Fibroblast of lung (primary cell): ENCODE results near the gene TSPAN31. TPM values are rescaled to one million over a fixed set of nuclear protein-coding genes. Genes with fewer than 3 reads are reported as not detected.

Experiments used
- DNase-seq, 2 donors: peaks; one replicate each; pipeline versions ENCODE4 v3.0.0 to v3.0.0-alpha.2; 2010; ENCODE audit warnings: low read depth in 2 of 2
- H2AFZ ChIP-seq: 2 replicates; pipeline ENCODE4 v1.5.1; 2012; ENCODE audit warnings: low read length, control low read depth, inconsistent platforms
- H3K27ac ChIP-seq: 2 replicates; pipeline ENCODE4 v1.5.1; 2011; ENCODE audit warnings: low read length, control low read depth; ENCODE audit not compliant: insufficient read depth
- H3K27me3 ChIP-seq: 2 replicates; pipeline ENCODE4 v1.5.1; 2011; ENCODE audit warnings: mild to moderate bottlenecking, low read length; ENCODE audit not compliant: control insufficient read depth, insufficient read depth
- H3K36me3 ChIP-seq: 2 replicates; pipeline ENCODE4 v1.5.1; 2011; ENCODE audit warnings: low read length; ENCODE audit not compliant: control insufficient read depth, insufficient read depth
- H3K4me1 ChIP-seq: 2 replicates; pipeline ENCODE4 v1.5.1; 2011; ENCODE audit warnings: low read length; ENCODE audit not compliant: control insufficient read depth, insufficient read depth; ENCODE audit errors: extremely low read depth
- H3K4me2 ChIP-seq: 2 replicates; pipeline ENCODE4 v1.5.1; 2011; ENCODE audit warnings: low read length, control low read depth; ENCODE audit not compliant: insufficient read depth; ENCODE audit errors: extremely low read depth
- H3K4me3 ChIP-seq, 4 experiments: fragments of 200-600 bp in 1 of 4; sonication (generic) in 1 of 4; replicated peaks in 1 of 4; 2 replicates each; pipeline ENCODE4 v1.5.1; 2011 to 2016; ENCODE audit warnings: low read length in 4 of 4, low read depth in 3 of 4, mild to moderate bottlenecking in 3 of 4, control low read depth in 2 of 4, inconsistent platforms in 1 of 4, mixed read lengths in 1 of 4; ENCODE audit not compliant: insufficient read depth in 1 of 4; ENCODE audit errors: control extremely low read depth in 1 of 4
- H3K79me2 ChIP-seq: 2 replicates; pipeline ENCODE4 v1.5.1; 2012; ENCODE audit warnings: mild to moderate bottlenecking, low read length, inconsistent platforms; ENCODE audit not compliant: control insufficient read depth, insufficient read depth
- H3K9ac ChIP-seq: 2 replicates; pipeline ENCODE4 v1.5.1; 2011; ENCODE audit warnings: mild to moderate bottlenecking, low read length, control low read depth; ENCODE audit not compliant: insufficient read depth
- H3K9me3 ChIP-seq: 2 replicates; pipeline ENCODE4 v1.5.1; 2012; ENCODE audit warnings: low read depth, low read length; ENCODE audit not compliant: control insufficient read depth, insufficient read depth
- H4K20me1 ChIP-seq: 2 replicates; pipeline ENCODE4 v1.5.1; 2011; ENCODE audit warnings: low read length; ENCODE audit not compliant: control insufficient read depth, insufficient read depth; ENCODE audit errors: extremely low read depth
- CTCF ChIP-seq, 2 donors: IDR thresholded peaks in 1 of 2; conservative IDR thresholded peaks in 1 of 2; 1 replicate in 1 of 2; 2 replicates in 1 of 2; pipeline ENCODE4 v1.5.1; 2011 to 2012; ENCODE audit warnings: low read length in 2 of 2, control low read depth in 1 of 2, inconsistent platforms in 1 of 2, low read depth in 1 of 2, mild to moderate bottlenecking in 1 of 2
- EZH2 ChIP-seq: IDR thresholded peaks from 2 replicates; pipeline ENCODE4 v1.5.1; 2012; ENCODE audit warnings: low read length, control low read depth, mild to moderate bottlenecking; ENCODE audit errors: missing control alignments
- polyA plus RNA-seq, 2 donors: library from polyadenylated mRNA; depleted of rRNA in 1 of 2; stranded (reverse) in 1 of 2; unstranded in 1 of 2; fragments of >200 nt; gene quantifications; 2 replicates each; pipeline ENCODE4 v1.2.1, GENCODE V29; 2011 to 2012; ENCODE audit warnings: missing spikeins in 1 of 2
- total RNA-seq: library from RNA; depleted of rRNA; stranded (reverse); fragments of >200 nt; gene quantifications from 2 replicates; pipeline ENCODE4 v1.2.1, GENCODE V29; 2014

The TSPAN31 gene
- total and polyA plus RNA-seq, 2 donors (not counting 1 experiment from before 2014, with no cell fraction given): 53.6 to 99.6 TPM

DNA sequence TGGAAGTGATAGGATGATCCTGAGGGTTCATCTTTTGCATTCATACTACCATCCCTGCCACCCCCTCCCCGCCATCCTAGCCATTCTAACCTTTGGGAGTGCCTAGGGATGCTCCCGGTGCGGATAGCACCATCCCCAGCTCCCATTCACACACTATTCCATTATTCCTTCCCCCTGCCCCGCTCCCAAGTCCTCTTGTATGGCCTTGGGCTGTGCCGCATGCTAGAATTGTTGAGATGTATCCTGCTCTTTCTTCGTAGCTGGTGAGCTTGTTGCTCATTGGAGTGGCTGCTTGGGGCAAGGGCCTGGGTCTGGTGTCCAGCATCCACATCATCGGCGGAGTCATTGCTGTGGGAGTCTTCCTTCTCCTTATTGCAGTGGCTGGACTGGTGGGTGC lies 644 bp downstream of the TSPAN31 start:
- Histone ChIP-seq H2AFZ (peak overlapping the region; percentile 20), H3K4me3 (peak overlapping the region; percentile 66 to 99 (median 88)), H3K4me1 (peaks cover 2% of the 10 kb centered on the region), H3K9ac (peak overlapping the region; percentile 94), H3K9me3 (no peaks in the 10 kb centered on the region), H3K4me2 (peak overlapping the region; percentile 99), H3K36me3 (peaks cover 12% of the 10 kb centered on the region), H4K20me1 (no peaks in the 10 kb centered on the region), H3K27ac (peak overlapping the region; percentile 99), H3K79me2 (peaks cover 11% of the 10 kb centered on the region), H3K27me3 (peaks cover 15% of the 10 kb centered on the region)
- TF ChIP-seq CTCF (conservative IDR thresholded peaks at IDR 0.05 in 1 of 2, IDR thresholded peaks at IDR 0.05 in 1 of 2; ENCODE audit: low read depth in 1 of 2, low read length in 2 of 2): no peak
- TF ChIP-seq EZH2: no peak
- DNase-seq: no peak

- Histone ChIP-seq H2AFZ (no peak overlapping the region), H3K4me3 (peak overlapping the region; percentile 66 to 99 (median 88)), H3K9me3 (no peaks in the 10 kb centered on the region), H3K36me3 (peaks cover 15% of the 10 kb centered on the region), H3K27me3 (peaks cover 9% of the 10 kb centered on the region), H3K4me2 (peak overlapping the region; percentile 99), H3K79me2 (peaks cover 16% of the 10 kb centered on the region), H3K9ac (no peak overlapping the region), H3K27ac (no peak overlapping the region), H4K20me1 (no peaks in the 10 kb centered on the region), H3K4me1 (peaks cover 2% of the 10 kb centered on the region)
- DNase-seq: no peak
- TF ChIP-seq CTCF (conservative IDR thresholded peaks at IDR 0.05 in 1 of 2, IDR thresholded peaks at IDR 0.05 in 1 of 2; ENCODE audit: low read depth in 1 of 2, low read length in 2 of 2) (no peak), EZH2 (no peak)
These were observed 1.2 kb downstream of the TSPAN31 start for GRCh38 chr12:57746025-57746424.

DNA sequence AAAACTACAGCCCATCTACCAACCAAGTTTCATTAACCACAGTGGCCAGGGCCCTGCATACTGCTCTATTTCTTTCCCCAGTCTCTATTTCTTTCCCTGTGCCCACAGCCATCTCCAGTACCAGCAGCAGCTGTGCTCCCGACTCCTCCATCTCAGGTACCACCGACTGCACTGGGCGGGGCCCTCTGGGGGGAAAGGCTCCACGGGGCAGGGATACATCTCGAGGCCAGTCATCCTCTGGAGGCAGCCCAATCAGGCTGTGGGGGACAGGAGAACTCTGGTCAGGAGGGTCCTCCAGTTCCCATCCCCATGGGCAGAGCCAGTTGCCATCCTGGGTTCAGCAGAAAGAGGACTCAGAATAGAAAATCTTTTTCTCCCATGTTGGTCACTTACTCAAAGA lies 4.2 kb downstream of the TSPAN31 start:
- Histone ChIP-seq H4K20me1 (no peaks in the 10 kb centered on the region), H3K9me3 (no peaks in the 10 kb centered on the region)
- no peak for TF ChIP-seq CTCF (conservative IDR thresholded peaks at IDR 0.05 in 1 of 2, IDR thresholded peaks at IDR 0.05 in 1 of 2; ENCODE audit: low read depth in 1 of 2, low read length in 2 of 2)
- no peak for TF ChIP-seq EZH2

More for the DNA sequence above, 4.2 kb downstream of the TSPAN31 start:
- H3K4me3 ChIP-seq: no peak overlapping the region
- peaks cover 15% of the 10 kb centered on the region for H3K36me3 ChIP-seq
- H3K27me3 ChIP-seq: peaks cover 4% of the 10 kb centered on the region
- H3K4me1 ChIP-seq: peaks cover 2% of the 10 kb centered on the region
- no peak overlapping the region for H3K9ac ChIP-seq
- H3K27ac ChIP-seq: no peak overlapping the region
- H3K4me2 ChIP-seq: no peak overlapping the region
- no peak for DNase-seq
- H3K79me2 ChIP-seq: peaks cover 26% of the 10 kb centered on the region
- no peak overlapping the region for H2AFZ ChIP-seq
